Ovary (tissue), 3 donors: ENCODE results near the gene SELENOV.

Experiments used
- POLR2A ChIP-seq: fragments of 450-650 bp; IDR thresholded peaks from one replicate; pipeline ENCODE4 v1.6.1; 2017; ENCODE audit warnings: antibody characterized with exemption, mild to moderate bottlenecking, moderate library complexity
- TF ChIP-seq, protein P1 (sequence below), 3 donors: fragments of 450-650 bp in 2 of 3; fragments of 200-600 bp in 1 of 3; IDR thresholded peaks; one replicate each; pipeline versions ENCODE4 v1.5.1 to v1.8.0; 2016 to 2022; ENCODE audit warnings: antibody characterized with exemption in 3 of 3, mild to moderate bottlenecking in 1 of 3
- donor health status: DM: no; HTN: no; CAD: no.

- TF ChIP-seq, protein P1, sequence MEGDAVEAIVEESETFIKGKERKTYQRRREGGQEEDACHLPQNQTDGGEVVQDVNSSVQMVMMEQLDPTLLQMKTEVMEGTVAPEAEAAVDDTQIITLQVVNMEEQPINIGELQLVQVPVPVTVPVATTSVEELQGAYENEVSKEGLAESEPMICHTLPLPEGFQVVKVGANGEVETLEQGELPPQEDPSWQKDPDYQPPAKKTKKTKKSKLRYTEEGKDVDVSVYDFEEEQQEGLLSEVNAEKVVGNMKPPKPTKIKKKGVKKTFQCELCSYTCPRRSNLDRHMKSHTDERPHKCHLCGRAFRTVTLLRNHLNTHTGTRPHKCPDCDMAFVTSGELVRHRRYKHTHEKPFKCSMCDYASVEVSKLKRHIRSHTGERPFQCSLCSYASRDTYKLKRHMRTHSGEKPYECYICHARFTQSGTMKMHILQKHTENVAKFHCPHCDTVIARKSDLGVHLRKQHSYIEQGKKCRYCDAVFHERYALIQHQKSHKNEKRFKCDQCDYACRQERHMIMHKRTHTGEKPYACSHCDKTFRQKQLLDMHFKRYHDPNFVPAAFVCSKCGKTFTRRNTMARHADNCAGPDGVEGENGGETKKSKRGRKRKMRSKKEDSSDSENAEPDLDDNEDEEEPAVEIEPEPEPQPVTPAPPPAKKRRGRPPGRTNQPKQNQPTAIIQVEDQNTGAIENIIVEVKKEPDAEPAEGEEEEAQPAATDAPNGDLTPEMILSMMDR (IDR thresholded peaks at IDR 0.05), result no peak
- peak; percentile 77 for TF ChIP-seq POLR2A
Measured at GRCh38 chr19:39480337-39481228, 34.4 kb upstream of the SELENOV start, which contains the start of gene TIMM50.
